ENCODE results near the gene NUMA1. TPM values are rescaled to one million over a fixed set of nuclear protein-coding genes. Genes with fewer than 3 reads are reported as not detected.

NUMA1 gene
- total RNA-seq, 4 donors from 2014 or later, result 163 to 272 (median 202) TPM

- in situ Hi-C loops (cut with MboI; ENCODE audit: low sequenced_read_pairs in 4 of 4) (no loop called here), intact Hi-C loops (cut with DNase I; ENCODE audit: low total_unique reads) (no loop called here)
- TF ChIP-seq CTCF (IDR thresholded peaks at IDR 0.05 in 4 of 5, conservative IDR thresholded peaks at IDR 0.05 in 1 of 5) (no peak), POLR2A (IDR thresholded peaks at IDR 0.05) (no peak)
- no peaks in the 10 kb centered on the region for H3K27me3 ChIP-seq
- peaks cover 16 to 20% of the 10 kb centered on the region in 2 donors for H3K4me1 ChIP-seq
- DNase-seq (no peak), ATAC-seq (no peak)
- H3K9me3 ChIP-seq, result no peaks in the 10 kb centered on the region
- H3K4me3 ChIP-seq, result no peak overlapping the region
- H3K27ac ChIP-seq, result no peak overlapping the region
- peaks cover 14 to 99% of the 10 kb centered on the region in 2 donors for H3K36me3 ChIP-seq
These were observed 62.2 kb downstream of the NUMA1 start for GRCh38 chr11:72018171-72018570.

- H3K27me3 ChIP-seq, result no peaks in the 10 kb centered on the region
- peaks cover 9 to 94% of the 10 kb centered on the region in 2 donors for H3K36me3 ChIP-seq
- H3K4me1 ChIP-seq, result peaks cover 41 to 43% of the 10 kb centered on the region in 2 donors
- TF ChIP-seq POLR2A (IDR thresholded peaks at IDR 0.05) (no peak), CTCF (IDR thresholded peaks at IDR 0.05 in 4 of 5, conservative IDR thresholded peaks at IDR 0.05 in 1 of 5) (peak in 2 of 5 experiments; percentile 5 to 30)
- H3K9me3 ChIP-seq, result no peaks in the 10 kb centered on the region
- DNase-seq, result no peak
- intact Hi-C loops (cut with DNase I; ENCODE audit: low total_unique reads), result no loop called here
- in situ Hi-C loops (cut with MboI; ENCODE audit: low sequenced_read_pairs in 4 of 4), result no loop called here
- H3K27ac ChIP-seq, result peak overlapping the region in 1 of 4 donors; percentile 66
- ATAC-seq, result no peak
- no peak overlapping the region for H3K4me3 ChIP-seq
These were observed 64.8 kb downstream of the NUMA1 start for GRCh38 chr11:72015511-72016061.

- H3K4me1 ChIP-seq, result peaks cover 43 to 44% of the 10 kb centered on the region in 2 donors
- in situ Hi-C loops (cut with MboI; ENCODE audit: low sequenced_read_pairs in 4 of 4), result no loop called here
- TF ChIP-seq CTCF (IDR thresholded peaks at IDR 0.05 in 4 of 5, conservative IDR thresholded peaks at IDR 0.05 in 1 of 5) (no peak), POLR2A (IDR thresholded peaks at IDR 0.05) (no peak)
- no peak overlapping the region for H3K4me3 ChIP-seq
- H3K27me3 ChIP-seq, result no peaks in the 10 kb centered on the region
- DNase-seq (peak in 1 of 2 donors; percentile 44), ATAC-seq (peak in 1 of 2 donors; percentile 7)
- peaks cover 7 to 90% of the 10 kb centered on the region in 2 donors for H3K36me3 ChIP-seq
- peak overlapping the region in 1 of 4 donors; percentile 66 for H3K27ac ChIP-seq
- intact Hi-C loops (cut with DNase I; ENCODE audit: low total_unique reads), result no loop called here
- H3K9me3 ChIP-seq, result no peaks in the 10 kb centered on the region
These were observed 65.5 kb downstream of the NUMA1 start for GRCh38 chr11:72014761-72015320.

- ATAC-seq, result peak in 1 of 2 donors; percentile 3
- H3K4me1 ChIP-seq, result peaks cover 43 to 44% of the 10 kb centered on the region in 2 donors
- H3K27me3 ChIP-seq, result no peaks in the 10 kb centered on the region
- in situ Hi-C loops (cut with MboI; ENCODE audit: low sequenced_read_pairs in 4 of 4) (no loop called here), intact Hi-C loops (cut with DNase I; ENCODE audit: low total_unique reads) (no loop called here)
- H3K36me3 ChIP-seq, result peaks cover 3 to 89% of the 10 kb centered on the region in 2 donors
- H3K27ac ChIP-seq, result peak overlapping the region in 3 of 4 donors; percentile 38 to 66 (median 61)
- DNase-seq, result peak in 1 of 2 donors; percentile 56
- TF ChIP-seq CTCF (IDR thresholded peaks at IDR 0.05 in 4 of 5, conservative IDR thresholded peaks at IDR 0.05 in 1 of 5) (no peak), POLR2A (IDR thresholded peaks at IDR 0.05) (no peak)
- no peak overlapping the region for H3K4me3 ChIP-seq
- no peaks in the 10 kb centered on the region for H3K9me3 ChIP-seq
These were observed 66.3 kb downstream of the NUMA1 start for GRCh38 chr11:72013765-72014711.

Data from gastrocnemius medialis (tissue), 4 donors.